Natural killer cell (primary cell): ENCODE results near the gene HMX1. TPM values are rescaled to one million over a fixed set of nuclear protein-coding genes. Genes with fewer than 3 reads are reported as not detected.

Experiments
- ATAC-seq, 3 donors: fragments of 150-1000 bp in 2 of 3; fragments of 200-7000 bp in 1 of 3; cut with Tn5 transposase; 1 replicate in 1 of 3; 2 replicates in 2 of 3; pipeline ENCODE4 v1.10.0; 2021; ENCODE audit warnings: mild to moderate bottlenecking in 2 of 3, moderate library complexity in 2 of 3
- DNase-seq, 2 donors: peaks; one replicate each; pipeline versions ENCODE4 v3.0.0 to v3.0.0-alpha.2; 2013 to 2021; ENCODE audit warnings: mixed read lengths in 1 of 2
- H3K27ac ChIP-seq: one replicate; pipeline ENCODE4 v1.5.1; 2013; ENCODE audit warnings: mild to moderate bottlenecking, low read length
- H3K27me3 ChIP-seq: one replicate; pipeline ENCODE4 v1.6.1; 2013; ENCODE audit warnings: low read length; ENCODE audit not compliant: control insufficient read depth, insufficient read depth
- H3K36me3 ChIP-seq: one replicate; pipeline ENCODE4 v1.6.1; 2013; ENCODE audit warnings: low read length; ENCODE audit not compliant: control insufficient read depth, insufficient read depth
- H3K4me1 ChIP-seq: one replicate; pipeline ENCODE4 v1.6.1; 2013; ENCODE audit warnings: low read length; ENCODE audit not compliant: control insufficient read depth, insufficient read depth
- H3K4me3 ChIP-seq: one replicate; pipeline ENCODE4 v1.5.1; 2013; ENCODE audit warnings: low read length
- H3K9me3 ChIP-seq: one replicate; pipeline ENCODE4 v1.6.1; 2013; ENCODE audit warnings: low read length; ENCODE audit not compliant: control insufficient read depth, insufficient read depth
- H3K27ac Mint-ChIP-seq, 2 donors: one replicate each; pipeline ENCODE4 v1.8.0; 2022; ENCODE audit warnings: mild to moderate bottlenecking in 2 of 2, mixed read lengths in 2 of 2, moderate library complexity in 1 of 2
- H3K27me3 Mint-ChIP-seq, 2 donors: one replicate each; pipeline ENCODE4 v1.8.0; 2022; ENCODE audit warnings: low read depth in 2 of 2, mixed read lengths in 2 of 2
- H3K36me3 Mint-ChIP-seq: one replicate; pipeline ENCODE4 v1.8.0; 2022; ENCODE audit warnings: mixed read lengths
- H3K4me1 Mint-ChIP-seq, 2 donors: one replicate each; pipeline ENCODE4 v1.8.0; 2022; ENCODE audit warnings: mixed read lengths in 2 of 2
- H3K4me3 Mint-ChIP-seq: one replicate; pipeline ENCODE4 v1.8.0; 2022; ENCODE audit warnings: mild to moderate bottlenecking, moderate library complexity, mixed read lengths
- H3K9me3 Mint-ChIP-seq, 2 donors: one replicate each; pipeline ENCODE4 v1.8.0; 2022; ENCODE audit warnings: mixed read lengths in 2 of 2
- CTCF ChIP-seq: fragments of 200-600 bp; IDR thresholded peaks from one replicate; pipeline ENCODE4 v1.8.0; 2022; ENCODE audit warnings: antibody characterized with exemption
- WGBS: methylation state at CpG from one replicate; pipeline ENCODE4 v1.1.7; 2013; ENCODE audit warnings: missing lambda C conversion rate; ENCODE audit not compliant: insufficient coverage; 5-methylcytosine and 5-hydroxymethylcytosine counted together
- intact Hi-C: fragments of 100-400 bp; cut with micrococcal nuclease; formaldehyde crosslinking; loops from one replicate; pipeline ENCODE4 v1.14.2; 2022
- total RNA-seq, 4 donors: library from RNA; stranded (reverse); fragments of 120-200 nt in 1 of 4; gene quantifications; one replicate each; pipeline versions ENCODE4 v1.2.3 to v1.2.4, GENCODE V29; 2013 to 2022

The HMX1 gene
- total RNA-seq, 3 donors from 2014 or later (not counting 1 experiment from before 2014, with no cell fraction given): not detected

DNA sequence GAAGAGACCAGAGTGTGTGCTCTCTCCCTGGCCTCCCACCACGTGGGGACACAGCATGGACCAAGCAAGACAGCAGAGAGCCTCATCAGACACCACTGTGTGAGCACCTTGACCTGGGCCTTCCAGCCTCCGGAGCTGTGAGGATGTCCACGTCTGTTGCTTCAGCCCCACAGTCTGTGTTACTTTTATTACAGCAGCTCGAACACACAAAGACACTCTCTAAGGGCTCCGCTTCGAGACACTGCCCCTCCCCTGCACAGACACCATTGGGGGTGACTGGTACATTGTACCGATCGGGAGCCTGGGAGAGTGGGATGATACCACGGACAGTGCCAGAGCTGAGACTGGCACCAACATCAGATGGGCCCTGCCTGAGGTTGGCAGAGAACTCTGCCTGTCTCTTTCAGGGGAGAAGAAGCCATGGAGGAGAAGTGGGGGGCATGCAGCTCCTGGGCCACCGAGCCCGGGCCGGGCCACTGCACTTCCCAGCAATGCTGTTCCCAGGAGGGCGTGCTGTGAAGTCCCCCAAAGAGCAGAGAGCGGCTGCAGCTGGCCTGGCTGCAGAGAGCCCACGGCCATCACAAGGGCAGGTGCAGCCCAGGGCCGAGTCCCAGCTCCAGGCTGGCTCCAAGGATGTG is 48.1 kb upstream of the HMX1 start:
- no peak for TF ChIP-seq CTCF
- intact Hi-C loops: no loop called here
- Mint-ChIP-seq H3K27me3 (peaks cover 11 to 18% of the 10 kb centered on the region in 2 donors), H3K4me3 (no peak overlapping the region), H3K27ac (no peak overlapping the region), H3K36me3 (peaks cover 8% of the 10 kb centered on the region), H3K4me1 (peaks cover 0 to 6% of the 10 kb centered on the region in 2 donors), H3K9me3 (peaks cover 6 to 8% of the 10 kb centered on the region in 2 donors)
- H3K4me1 ChIP-seq: no peaks in the 10 kb centered on the region
- H3K36me3 ChIP-seq: no peaks in the 10 kb centered on the region
- WGBS: 76% methylated on average over 16 of the region's 16 CpGs
- DNase-seq: no peak
- no peak overlapping the region for H3K27ac ChIP-seq
- no peak for ATAC-seq
- H3K27me3 ChIP-seq: peaks cover 2% of the 10 kb centered on the region
- H3K9me3 ChIP-seq: no peaks in the 10 kb centered on the region
- no peak overlapping the region for H3K4me3 ChIP-seq

DNA sequence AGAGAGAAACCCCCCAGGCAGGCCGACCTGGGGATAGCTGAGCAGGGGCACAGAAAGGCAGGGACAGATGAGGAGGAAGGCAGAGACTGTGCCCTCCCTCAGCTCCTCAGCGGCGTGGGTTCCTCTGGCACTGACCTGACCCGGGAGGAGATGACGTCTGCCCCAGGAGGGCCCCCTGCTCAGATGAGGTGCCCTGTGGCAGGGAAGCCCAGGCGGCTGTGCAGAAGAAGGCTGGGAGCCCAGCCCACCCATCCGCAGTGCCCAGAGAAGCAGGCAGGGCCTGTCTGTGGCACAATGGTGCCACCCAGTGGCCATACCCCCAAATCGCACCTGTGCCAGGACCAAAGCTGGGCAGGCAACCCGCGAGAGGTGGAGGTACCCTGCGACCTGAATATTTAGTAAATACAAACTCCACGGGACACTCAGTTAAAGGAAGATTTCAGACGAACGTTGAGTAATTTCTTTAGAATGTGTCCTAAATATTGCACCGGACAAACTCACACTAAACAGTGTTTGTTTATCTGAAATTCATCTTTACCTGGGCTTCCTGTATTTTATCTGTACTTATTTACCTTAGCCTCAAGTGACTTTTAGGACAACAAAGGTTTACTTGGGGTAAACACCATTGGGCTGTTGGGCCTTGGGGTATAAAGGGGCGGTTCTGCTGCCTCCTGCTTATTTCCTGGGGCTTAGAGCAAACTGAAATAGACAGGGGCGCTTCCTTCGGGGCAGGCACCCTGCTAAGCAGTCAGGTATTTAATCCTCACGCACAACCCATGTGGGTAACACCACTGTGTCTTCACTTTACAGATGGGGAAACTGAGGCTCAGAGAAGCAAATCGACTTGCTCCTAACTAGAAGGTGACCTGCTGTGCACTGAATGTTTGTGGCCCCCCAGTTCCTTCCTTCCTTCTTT is 46.5 kb upstream of the HMX1 start:
- peak; percentile 48 to 62 for DNase-seq
- Mint-ChIP-seq H3K27ac (no peak overlapping the region), H3K4me3 (no peak overlapping the region), H3K4me1 (peaks cover 0 to 6% of the 10 kb centered on the region in 2 donors), H3K36me3 (peaks cover 2% of the 10 kb centered on the region), H3K9me3 (peaks cover under 1 to 2% of the 10 kb centered on the region in 2 donors), H3K27me3 (peaks cover 4 to 10% of the 10 kb centered on the region in 2 donors)
- 14% methylated on average over 20 of the region's 20 CpGs for WGBS
- ATAC-seq: peak; percentile 66 to 96 (median 74)
- Histone ChIP-seq H3K27ac (no peak overlapping the region), H3K36me3 (no peaks in the 10 kb centered on the region), H3K4me3 (no peak overlapping the region), H3K27me3 (peaks cover 2% of the 10 kb centered on the region), H3K4me1 (no peaks in the 10 kb centered on the region), H3K9me3 (no peaks in the 10 kb centered on the region)
- TF ChIP-seq CTCF: peak; percentile 70
- intact Hi-C loops: no loop called here

GRCh38 chr4:8917321-8917811 is 45.7 kb upstream of the HMX1 start:
- peaks cover 2% of the 10 kb centered on the region for H3K27me3 ChIP-seq
- H3K27ac ChIP-seq: no peak overlapping the region
- ATAC-seq (no peak), DNase-seq (no peak)
- 92% methylated on average over 12 of the region's 12 CpGs for WGBS
- H3K4me1 ChIP-seq: no peaks in the 10 kb centered on the region
- no peak for TF ChIP-seq CTCF
- Mint-ChIP-seq H3K9me3 (no peaks in the 10 kb centered on the region), H3K27ac (no peak overlapping the region), H3K4me1 (peaks cover 0 to 6% of the 10 kb centered on the region in 2 donors), H3K36me3 (no peaks in the 10 kb centered on the region), H3K4me3 (no peak overlapping the region), H3K27me3 (peaks cover 0 to 10% of the 10 kb centered on the region in 2 donors)
- intact Hi-C loops: no loop called here
- no peaks in the 10 kb centered on the region for H3K36me3 ChIP-seq
- H3K4me3 ChIP-seq: no peak overlapping the region
- H3K9me3 ChIP-seq: no peaks in the 10 kb centered on the region
